DMS153 treated with DMSO at 0.1 percent for 48 hours (cell line): ENCODE measurements around the gene KRT78.

Source experiments
- DNase-seq: peaks from one replicate; lab custom pipeline; 2025; ENCODE audit not compliant: unreplicated experiment; lab: John Stamatoyannopoulos, UW

Gene KRT78

GRCh38 chr12:52838609-52839435 lies 10.0 kb downstream of the KRT78 start:
- no peak for DNase-seq

GRCh38 chr12:52837781-52838608 lies 10.8 kb downstream of the KRT78 start:
- DNase-seq, result no peak

GRCh38 chr12:52837413-52837741 lies 11.4 kb downstream of the KRT78 start:
- no peak for DNase-seq

GRCh38 chr12:52836491-52837412 lies 12.0 kb downstream of the KRT78 start:
- no peak for DNase-seq

GRCh38 chr12:52836042-52836466 lies 12.7 kb downstream of the KRT78 start:
- no peak for DNase-seq

- DNase-seq, result no peak
Measured at GRCh38 chr12:52835271-52836041, 13.3 kb downstream of the KRT78 start.

- no peak for DNase-seq
Measured at GRCh38 chr12:52834727-52835001, 14.1 kb downstream of the KRT78 start.

- no peak for DNase-seq
Measured at GRCh38 chr12:52833922-52834726, 14.7 kb downstream of the KRT78 start, which contains the start of gene KRT79. TSS of gene KRT79 (minus strand) at chr12:52834311. CDS start at chr12:52834260, 51 bp downstream.

- DNase-seq, result no peak
Measured at GRCh38 chr12:52832985-52833905, 15.5 kb downstream of the KRT78 start.

- no peak for DNase-seq
Measured at GRCh38 chr12:52832451-52832850, 16.3 kb downstream of the KRT78 start.

GRCh38 chr12:52831251-52831650 lies 17.5 kb downstream of the KRT78 start:
- DNase-seq, result no peak

- DNase-seq, result no peak
Measured at GRCh38 chr12:52829986-52830770, 18.6 kb downstream of the KRT78 start.

- DNase-seq, result no peak
Measured at GRCh38 chr12:52828591-52829021, 20.2 kb downstream of the KRT78 start.

GRCh38 chr12:52828156-52828555 lies 20.6 kb downstream of the KRT78 start:
- no peak for DNase-seq

GRCh38 chr12:52827499-52828090 lies 21.2 kb downstream of the KRT78 start:
- DNase-seq, result no peak

- no peak for DNase-seq
Measured at GRCh38 chr12:52826611-52827498, 21.9 kb downstream of the KRT78 start.
